Ishikawa (cell line): ENCODE results near the gene AK4.

Experiments used
- CEBPB ChIP-seq: IDR thresholded peaks from 2 replicates; pipeline ENCODE4 v1.6.1; 2012
- CREB1 ChIP-seq: IDR thresholded peaks from 2 replicates; pipeline ENCODE4 v1.6.1; 2012; ENCODE audit warnings: low read depth
- EGR1 ChIP-seq: IDR thresholded peaks from 2 replicates; pipeline ENCODE4 v1.6.1; 2012
- EP300 ChIP-seq: IDR thresholded peaks from 2 replicates; pipeline ENCODE4 v1.6.1; 2012; ENCODE audit warnings: borderline replicate concordance
- FOXM1 ChIP-seq: IDR thresholded peaks from 2 replicates; pipeline ENCODE4 v1.6.1; 2012; ENCODE audit warnings: low read depth, borderline replicate concordance
- NFIC ChIP-seq: IDR thresholded peaks from 2 replicates; pipeline ENCODE4 v1.6.1; 2012
- RAD21 ChIP-seq: IDR thresholded peaks from 2 replicates; pipeline ENCODE4 v1.6.1; 2012; ENCODE audit warnings: low read depth
- TAF1 ChIP-seq: IDR thresholded peaks from 2 replicates; pipeline ENCODE4 v1.6.1; 2012; ENCODE audit warnings: low read depth, mild to moderate bottlenecking
- TCF12 ChIP-seq: IDR thresholded peaks from 2 replicates; pipeline ENCODE4 v1.6.1; 2012; ENCODE audit warnings: low read depth
- TEAD4 ChIP-seq: IDR thresholded peaks from 2 replicates; pipeline ENCODE4 v1.6.1; 2012
- YY1 ChIP-seq: IDR thresholded peaks from 2 replicates; pipeline ENCODE4 v1.6.1; 2012; ENCODE audit warnings: low read depth
- ZBTB7A ChIP-seq: IDR thresholded peaks from 2 replicates; pipeline ENCODE4 v1.6.1; 2012; ENCODE audit warnings: low read depth
- TF ChIP-seq, protein P1 (sequence below): IDR thresholded peaks from 2 replicates; pipeline ENCODE4 v1.6.1; 2012
- TF ChIP-seq, protein P2 (sequence below): IDR thresholded peaks from 2 replicates; pipeline ENCODE4 v1.6.1; 2012
- TF ChIP-seq, protein P3 (sequence below): IDR thresholded peaks from 2 replicates; pipeline ENCODE4 v1.6.1; 2012; ENCODE audit warnings: low read depth, mild to moderate bottlenecking

Gene AK4

DNA sequence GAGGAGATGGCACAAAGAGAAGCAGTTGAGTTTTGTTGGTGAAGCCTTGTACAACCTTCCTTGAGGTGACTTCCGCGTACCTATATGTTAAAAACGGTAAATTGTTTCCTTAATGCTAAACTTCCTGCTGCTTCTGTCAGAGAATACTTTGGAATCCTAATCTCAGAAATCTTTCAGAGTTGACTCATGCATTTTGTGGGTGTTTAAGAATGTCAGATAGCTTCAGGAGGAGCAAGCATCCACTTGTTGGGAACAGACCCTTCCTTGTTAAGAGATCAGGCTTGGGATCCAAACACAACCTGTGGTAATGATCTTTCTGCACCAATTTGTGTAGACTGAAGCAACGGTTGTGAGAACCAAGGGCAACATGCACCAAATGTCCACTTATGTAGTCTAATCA lies 29.5 kb downstream of the AK4 start:
- TF ChIP-seq RAD21 (no peak), ZBTB7A (no peak), CEBPB (no peak), TCF12 (no peak), CREB1 (no peak), NFIC (no peak), TEAD4 (no peak)

DNA sequence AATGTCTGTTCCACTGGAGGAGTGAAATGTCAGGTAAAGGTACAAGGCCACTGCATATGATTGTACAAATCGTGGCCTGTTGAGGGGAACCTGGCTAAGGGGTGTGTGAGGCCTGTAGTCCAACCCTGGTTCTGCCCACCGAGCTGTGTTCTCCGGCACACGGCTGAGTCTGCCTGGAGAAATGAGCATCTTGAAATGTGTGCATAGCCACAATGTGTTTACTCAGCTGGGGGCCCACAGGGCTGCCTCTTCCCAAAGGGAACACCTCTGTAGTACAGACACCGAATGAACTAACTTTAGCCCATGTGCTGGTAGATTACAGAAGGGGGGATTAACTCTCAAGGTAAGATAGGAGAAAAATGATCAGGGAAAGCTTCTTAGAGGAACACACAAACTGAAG lies 30.2 kb downstream of the AK4 start:
- no peak for TF ChIP-seq EGR1
- no peak for TF ChIP-seq CREB1
- no peak for TF ChIP-seq ZBTB7A
- TF ChIP-seq, protein P1, sequence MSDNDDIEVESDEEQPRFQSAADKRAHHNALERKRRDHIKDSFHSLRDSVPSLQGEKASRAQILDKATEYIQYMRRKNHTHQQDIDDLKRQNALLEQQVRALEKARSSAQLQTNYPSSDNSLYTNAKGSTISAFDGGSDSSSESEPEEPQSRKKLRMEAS, result no peak
- no peak for TF ChIP-seq EP300
- TF ChIP-seq TCF12, result no peak

DNA sequence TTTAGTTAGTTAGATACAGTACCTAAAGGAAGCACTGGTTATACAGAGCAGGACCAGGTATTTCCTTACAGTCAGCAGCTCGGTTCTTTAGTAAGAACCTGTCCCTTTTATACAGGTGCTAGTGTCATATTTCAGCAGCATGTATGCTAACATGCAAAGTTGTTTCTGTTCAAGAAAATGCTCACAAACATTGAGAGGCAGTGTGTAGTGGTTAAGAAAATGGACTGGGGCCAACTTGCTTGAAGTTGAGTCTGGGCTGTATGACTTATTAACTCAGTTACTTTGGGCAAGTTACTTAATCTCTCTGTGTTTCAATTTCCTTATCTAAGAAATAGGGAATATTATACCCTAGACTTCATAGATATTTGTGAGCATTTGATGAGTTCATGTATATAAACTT lies 31.1 kb downstream of the AK4 start:
- no peak for TF ChIP-seq ZBTB7A
- TF ChIP-seq EP300, result no peak
- TF ChIP-seq FOXM1, result no peak
- no peak for TF ChIP-seq TCF12
- TF ChIP-seq NFIC, result no peak
- TF ChIP-seq, protein P2, sequence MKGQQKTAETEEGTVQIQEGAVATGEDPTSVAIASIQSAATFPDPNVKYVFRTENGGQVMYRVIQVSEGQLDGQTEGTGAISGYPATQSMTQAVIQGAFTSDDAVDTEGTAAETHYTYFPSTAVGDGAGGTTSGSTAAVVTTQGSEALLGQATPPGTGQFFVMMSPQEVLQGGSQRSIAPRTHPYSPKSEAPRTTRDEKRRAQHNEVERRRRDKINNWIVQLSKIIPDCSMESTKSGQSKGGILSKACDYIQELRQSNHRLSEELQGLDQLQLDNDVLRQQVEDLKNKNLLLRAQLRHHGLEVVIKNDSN, result no peak

DNA sequence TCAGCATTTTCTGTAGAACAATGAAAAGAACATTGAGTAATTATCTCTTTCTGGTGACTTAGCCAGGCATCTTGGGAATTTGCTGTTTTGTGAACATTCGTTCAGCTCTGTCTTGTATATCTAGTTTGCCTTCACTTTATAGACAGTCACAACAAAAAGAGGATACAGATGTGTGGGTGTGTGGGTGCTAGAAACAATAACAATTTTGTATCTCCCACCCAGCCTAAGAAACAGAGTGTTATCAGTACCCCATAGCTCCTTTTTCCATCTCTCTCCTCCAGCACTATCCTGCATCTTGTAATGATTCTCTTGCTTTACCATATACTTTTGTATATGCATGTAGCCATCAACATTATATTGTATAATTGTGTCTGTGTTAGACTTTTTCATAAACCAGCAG lies 33.0 kb downstream of the AK4 start:
- TF ChIP-seq, protein P1, result no peak
- TF ChIP-seq EGR1, result no peak
- TF ChIP-seq, protein P2, result no peak
- no peak for TF ChIP-seq RAD21
- TF ChIP-seq CREB1, result no peak
- no peak for TF ChIP-seq ZBTB7A
- no peak for TF ChIP-seq YY1
- no peak for TF ChIP-seq TAF1
- no peak for TF ChIP-seq EP300
- no peak for TF ChIP-seq CEBPB
- no peak for TF ChIP-seq FOXM1
- TF ChIP-seq, protein P3, sequence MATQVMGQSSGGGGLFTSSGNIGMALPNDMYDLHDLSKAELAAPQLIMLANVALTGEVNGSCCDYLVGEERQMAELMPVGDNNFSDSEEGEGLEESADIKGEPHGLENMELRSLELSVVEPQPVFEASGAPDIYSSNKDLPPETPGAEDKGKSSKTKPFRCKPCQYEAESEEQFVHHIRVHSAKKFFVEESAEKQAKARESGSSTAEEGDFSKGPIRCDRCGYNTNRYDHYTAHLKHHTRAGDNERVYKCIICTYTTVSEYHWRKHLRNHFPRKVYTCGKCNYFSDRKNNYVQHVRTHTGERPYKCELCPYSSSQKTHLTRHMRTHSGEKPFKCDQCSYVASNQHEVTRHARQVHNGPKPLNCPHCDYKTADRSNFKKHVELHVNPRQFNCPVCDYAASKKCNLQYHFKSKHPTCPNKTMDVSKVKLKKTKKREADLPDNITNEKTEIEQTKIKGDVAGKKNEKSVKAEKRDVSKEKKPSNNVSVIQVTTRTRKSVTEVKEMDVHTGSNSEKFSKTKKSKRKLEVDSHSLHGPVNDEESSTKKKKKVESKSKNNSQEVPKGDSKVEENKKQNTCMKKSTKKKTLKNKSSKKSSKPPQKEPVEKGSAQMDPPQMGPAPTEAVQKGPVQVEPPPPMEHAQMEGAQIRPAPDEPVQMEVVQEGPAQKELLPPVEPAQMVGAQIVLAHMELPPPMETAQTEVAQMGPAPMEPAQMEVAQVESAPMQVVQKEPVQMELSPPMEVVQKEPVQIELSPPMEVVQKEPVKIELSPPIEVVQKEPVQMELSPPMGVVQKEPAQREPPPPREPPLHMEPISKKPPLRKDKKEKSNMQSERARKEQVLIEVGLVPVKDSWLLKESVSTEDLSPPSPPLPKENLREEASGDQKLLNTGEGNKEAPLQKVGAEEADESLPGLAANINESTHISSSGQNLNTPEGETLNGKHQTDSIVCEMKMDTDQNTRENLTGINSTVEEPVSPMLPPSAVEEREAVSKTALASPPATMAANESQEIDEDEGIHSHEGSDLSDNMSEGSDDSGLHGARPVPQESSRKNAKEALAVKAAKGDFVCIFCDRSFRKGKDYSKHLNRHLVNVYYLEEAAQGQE, result no peak
- no peak for TF ChIP-seq TCF12
- no peak for TF ChIP-seq NFIC
- TF ChIP-seq TEAD4, result no peak

DNA sequence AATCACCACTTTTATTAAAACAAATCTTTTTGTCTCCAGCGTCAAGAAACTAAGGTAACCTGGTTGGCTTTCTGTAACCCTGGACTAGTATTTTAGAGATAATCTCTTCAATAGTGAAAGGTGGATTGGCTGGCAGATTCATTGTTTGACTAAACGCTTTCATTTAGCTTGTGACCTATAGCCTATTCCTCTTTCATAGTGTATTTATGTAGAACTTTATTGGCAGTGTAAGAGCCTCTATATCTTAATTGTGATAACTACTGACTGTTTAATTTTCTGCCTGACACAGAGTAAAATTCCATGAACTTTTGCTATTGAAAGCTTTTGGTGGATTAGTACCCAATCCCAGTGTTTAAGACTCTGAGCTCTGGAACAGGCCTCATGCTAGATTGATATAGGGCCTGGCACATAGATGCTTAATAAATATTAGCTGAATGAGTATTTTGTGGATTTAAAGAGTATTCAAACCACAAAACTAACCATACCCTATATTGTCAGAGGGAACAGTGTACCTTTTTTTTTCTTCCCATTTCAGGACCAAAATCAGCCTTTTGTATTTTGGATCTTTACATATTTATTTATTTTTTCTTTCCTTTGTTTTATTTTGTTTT lies 34.8 kb downstream of the AK4 start:
- TF ChIP-seq ZBTB7A (no peak), EP300 (no peak), NFIC (no peak), CREB1 (no peak), RAD21 (no peak), TAF1 (no peak), YY1 (no peak), TCF12 (no peak), CEBPB (no peak), FOXM1 (no peak), EGR1 (no peak)
- TF ChIP-seq, protein P1, result no peak

DNA sequence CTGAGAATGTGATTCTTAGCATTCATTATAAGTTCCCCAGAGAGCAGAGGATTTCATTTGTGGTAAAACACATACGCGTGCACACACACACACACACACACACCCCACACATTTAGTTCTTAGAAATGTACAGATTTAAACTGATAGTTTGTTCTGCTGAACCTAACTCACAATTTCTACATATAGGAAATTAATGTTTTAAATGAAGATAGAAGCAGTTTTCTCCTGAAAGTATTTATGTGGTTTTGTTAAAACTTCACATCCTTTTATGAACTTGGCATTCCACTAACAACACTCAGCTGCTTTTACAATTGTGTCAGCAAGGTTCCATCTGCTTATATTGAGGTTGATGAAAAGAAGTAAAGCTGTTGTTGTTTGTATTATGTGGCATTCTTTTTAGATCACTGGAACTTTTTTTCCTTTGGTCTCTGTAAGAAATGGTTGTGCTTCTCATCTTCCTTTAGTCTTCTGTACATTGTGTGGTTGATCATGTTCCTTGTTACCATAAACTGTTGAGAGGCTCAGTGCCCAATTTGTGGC lies 41.6 kb downstream of the AK4 start:
- TF ChIP-seq EP300 (no peak), ZBTB7A (no peak), TEAD4 (no peak), CEBPB (no peak), TAF1 (no peak), CREB1 (no peak)
- TF ChIP-seq, protein P1, result no peak
- TF ChIP-seq, protein P2, result no peak

DNA sequence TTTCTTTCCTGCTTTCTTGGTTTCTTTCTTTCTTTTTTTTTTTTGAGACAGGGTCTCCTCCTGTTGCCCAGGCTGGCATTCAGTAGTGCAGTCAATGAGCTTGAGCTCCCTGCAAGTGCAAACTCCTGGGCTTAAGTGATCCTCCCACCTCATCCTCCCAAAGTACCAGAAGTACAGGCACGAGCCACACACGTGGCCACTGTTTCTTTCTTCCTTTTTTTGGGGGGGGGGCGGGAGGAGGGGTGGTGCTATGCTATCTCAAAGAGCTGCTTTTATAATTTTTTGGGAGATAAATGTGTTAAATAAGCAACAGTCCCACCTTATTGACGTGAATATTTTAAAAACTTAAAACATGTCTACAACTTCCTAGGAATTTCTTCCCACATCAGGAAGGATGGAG lies 42.2 kb downstream of the AK4 start:
- no peak for TF ChIP-seq CEBPB
- TF ChIP-seq EGR1, result no peak
- TF ChIP-seq, protein P1, result no peak
- TF ChIP-seq YY1, result no peak
- no peak for TF ChIP-seq ZBTB7A
- no peak for TF ChIP-seq TCF12
- TF ChIP-seq, protein P2, result no peak
- no peak for TF ChIP-seq TAF1
- no peak for TF ChIP-seq NFIC
- TF ChIP-seq EP300, result no peak
- TF ChIP-seq, protein P3, result no peak
- no peak for TF ChIP-seq CREB1
- TF ChIP-seq RAD21, result no peak
- TF ChIP-seq FOXM1, result no peak
- no peak for TF ChIP-seq TEAD4
